Measurements from ENCODE around the gene CRK.

The CRK gene

DNA sequence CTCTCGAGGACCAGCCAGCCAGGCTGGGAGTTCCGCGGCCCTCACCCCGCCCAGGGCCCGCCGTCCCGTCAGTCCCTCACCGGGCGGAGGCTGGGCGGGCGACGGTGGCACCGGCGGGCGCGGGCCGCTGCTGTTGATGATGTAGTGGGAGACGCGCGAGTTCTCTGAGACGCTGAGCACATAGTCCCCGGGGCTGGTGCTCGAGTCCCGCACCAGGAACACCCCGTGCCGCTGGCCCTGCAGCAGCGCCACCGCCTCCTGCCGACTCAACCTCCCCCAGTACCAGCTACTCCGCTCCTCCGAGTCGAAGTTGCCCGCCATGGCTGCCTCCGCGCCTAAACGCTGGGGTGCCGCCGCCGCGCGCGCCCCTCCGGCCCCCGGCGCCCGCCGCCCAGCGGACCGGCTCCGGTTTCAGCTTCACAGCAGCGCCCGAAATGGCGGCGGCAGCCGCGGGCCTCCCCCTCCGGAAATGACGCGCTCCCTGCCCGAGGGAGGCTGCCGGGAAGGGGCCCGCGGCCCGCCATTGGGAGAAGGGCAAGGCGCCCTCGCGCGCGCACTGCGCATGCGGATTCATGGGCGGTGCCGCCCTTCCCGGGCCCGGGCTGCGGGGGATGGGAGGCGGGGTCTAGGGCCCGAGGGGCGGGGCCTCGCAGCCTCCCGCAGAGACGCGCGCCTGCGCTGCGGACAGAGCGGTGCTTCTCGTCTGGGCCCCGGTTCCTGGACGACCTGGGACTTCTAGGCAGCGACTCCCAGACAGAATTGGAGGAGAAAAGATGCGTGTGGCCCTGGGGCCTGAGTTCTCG, at the start of gene CRK:
TSS of gene CRK (minus strand) at position 436 of the 803 bp plus-strand sequence. CDS start at position 321, 115 bp downstream.
- peak; percentile 99 for DNase-seq

DNA sequence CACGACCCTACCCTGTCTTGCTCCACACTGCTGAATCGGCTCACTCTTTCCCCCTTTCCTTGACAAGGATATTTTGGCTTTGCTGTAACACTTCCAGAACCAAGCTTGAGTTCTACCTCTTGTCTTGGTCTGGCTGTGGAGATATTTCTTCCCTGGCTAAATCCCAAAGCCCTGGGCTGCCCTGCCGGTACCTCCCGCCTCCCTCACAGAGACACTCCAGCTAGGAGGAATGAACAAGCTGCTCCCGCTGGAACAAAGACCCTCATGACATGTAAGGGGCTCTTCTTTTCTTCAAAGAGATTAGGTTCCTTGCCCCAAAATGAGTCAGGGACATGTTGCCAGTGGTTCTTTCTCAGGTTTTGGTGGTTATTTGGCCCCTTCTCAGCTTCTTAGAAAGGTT, 49.6 kb upstream of the CRK start:
- DNase-seq, result no peak

GRCh38 chr17:1504866-1505265, 48.8 kb upstream of the CRK start:
- DNase-seq, result no peak

DNA sequence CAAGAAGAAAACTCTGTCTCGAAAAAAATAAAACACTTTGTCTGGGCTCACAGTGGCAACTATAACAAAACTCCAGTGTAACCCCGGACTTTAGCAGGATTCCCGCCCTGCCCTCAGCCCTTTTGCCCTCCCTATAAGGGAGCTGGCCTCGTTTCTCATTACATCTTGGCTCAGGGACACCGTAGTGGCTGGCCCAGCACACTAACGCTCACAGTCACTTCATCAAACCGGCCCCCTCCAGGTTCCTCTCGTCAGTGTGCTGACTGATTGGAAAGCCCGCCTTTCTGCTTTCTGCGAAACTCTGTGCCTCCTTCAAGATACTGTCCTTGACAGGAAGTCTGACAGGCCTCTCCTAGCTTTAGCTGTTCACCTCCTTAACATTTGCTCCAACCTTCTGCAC, 47.7 kb upstream of the CRK start:
- no peak for DNase-seq

DNA sequence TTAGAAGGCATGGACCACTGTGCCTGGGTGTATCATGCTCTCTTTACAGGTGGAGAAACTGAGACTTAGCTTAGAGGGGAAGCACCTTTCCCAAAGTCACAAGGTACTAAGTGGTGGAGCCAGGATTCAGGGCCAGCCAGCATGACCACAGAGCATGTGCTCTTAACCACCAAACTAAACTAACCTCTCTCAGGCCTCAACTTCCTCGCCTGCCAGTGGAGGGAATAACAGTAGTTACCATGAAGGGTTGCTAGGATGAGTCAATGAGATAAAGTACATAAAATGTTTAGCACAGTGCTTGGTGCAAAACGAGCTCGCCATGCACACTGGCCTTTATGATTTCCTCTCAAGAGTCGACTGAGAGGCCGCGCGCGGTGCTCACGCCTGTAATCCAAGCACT, 42.8 kb upstream of the CRK start:
- DNase-seq, result no peak

DNA sequence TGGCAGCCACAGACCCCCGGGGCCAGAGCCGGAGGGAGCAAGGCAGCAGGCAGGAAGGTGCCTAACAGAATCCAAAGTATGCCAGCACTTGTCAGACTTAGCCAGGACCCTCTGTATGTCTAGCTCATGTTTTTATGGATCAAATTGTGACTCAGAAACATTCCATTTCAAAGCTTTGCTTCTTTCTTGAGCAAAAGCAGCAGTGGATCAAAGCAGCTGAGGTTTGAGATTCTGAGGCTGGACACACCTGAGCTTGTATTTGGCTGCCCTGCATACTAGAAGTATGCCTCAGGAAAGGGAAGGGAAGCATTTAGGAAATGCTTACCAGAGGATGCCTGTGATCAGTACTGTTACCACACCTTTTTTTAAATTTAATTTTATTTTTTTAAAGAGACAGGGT, 42.2 kb upstream of the CRK start:
- DNase-seq, result no peak

GRCh38 chr17:1497831-1498230, 41.8 kb upstream of the CRK start:
- DNase-seq, result no peak

DNA sequence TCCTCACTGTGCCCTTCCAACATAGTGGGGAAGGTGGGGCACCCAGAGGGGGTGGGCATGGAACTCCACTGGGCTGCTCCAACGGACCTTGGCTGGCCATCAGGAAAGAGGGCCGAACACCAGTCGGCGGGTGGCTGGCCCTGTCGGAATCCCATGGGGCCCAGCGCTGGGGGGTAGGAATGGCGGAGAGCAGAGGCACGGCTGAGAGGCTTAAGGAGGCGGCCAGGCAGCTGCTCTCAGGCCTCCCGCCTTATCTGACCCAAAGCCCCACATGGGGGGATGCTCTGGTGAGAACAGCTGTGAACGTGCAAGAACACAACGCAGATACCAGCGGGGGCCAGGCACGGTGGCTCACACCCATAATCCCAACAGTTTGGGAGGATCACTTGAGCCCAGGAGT, 40.8 kb upstream of the CRK start:
- no peak for DNase-seq

GRCh38 chr17:1495265-1495989, 39.4 kb upstream of the CRK start:
- DNase-seq, result no peak

DNA sequence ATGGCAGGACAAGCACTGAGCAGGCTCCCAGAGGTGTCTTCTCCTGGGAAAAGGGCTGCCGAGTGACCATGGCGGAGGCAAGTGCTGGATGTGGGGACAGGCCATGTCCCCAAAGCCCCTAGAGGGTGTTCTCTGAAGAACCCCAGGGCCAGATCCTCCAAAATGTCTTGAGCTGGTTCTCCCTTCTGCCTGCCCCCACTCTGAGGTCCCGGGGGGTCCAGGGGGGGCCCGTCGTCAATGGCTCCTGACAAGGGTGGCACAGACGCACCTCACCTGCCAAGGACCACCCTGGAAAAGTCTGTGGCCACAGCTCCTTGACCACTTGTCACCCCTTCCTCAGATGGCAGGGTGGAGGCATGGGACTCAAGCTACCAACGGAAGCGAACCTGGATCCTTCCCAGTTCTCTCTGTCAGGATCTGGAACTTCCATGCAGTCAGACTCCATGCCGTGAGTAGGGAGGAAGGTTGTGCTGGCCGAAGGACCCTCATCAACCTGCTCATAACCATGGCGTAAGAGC, 38.8 kb upstream of the CRK start:
- DNase-seq, result no peak

- no peak for DNase-seq
Measured at GRCh38 chr17:1494203-1494602, 38.2 kb upstream of the CRK start.

- DNase-seq, result no peak
Measured at GRCh38 chr17:1493291-1493980, 37.4 kb upstream of the CRK start.

- no peak for DNase-seq
Measured at GRCh38 chr17:1492249-1493206, 36.5 kb upstream of the CRK start, which contains the start of gene MYO1C. Gene MYO1C (minus strand): TSS chr17:1492686. CDS start chr17:1492487, 199 bp downstream.

- peak; percentile 57 for DNase-seq
Measured at GRCh38 chr17:1491443-1492248, 35.6 kb upstream of the CRK start.

DNA sequence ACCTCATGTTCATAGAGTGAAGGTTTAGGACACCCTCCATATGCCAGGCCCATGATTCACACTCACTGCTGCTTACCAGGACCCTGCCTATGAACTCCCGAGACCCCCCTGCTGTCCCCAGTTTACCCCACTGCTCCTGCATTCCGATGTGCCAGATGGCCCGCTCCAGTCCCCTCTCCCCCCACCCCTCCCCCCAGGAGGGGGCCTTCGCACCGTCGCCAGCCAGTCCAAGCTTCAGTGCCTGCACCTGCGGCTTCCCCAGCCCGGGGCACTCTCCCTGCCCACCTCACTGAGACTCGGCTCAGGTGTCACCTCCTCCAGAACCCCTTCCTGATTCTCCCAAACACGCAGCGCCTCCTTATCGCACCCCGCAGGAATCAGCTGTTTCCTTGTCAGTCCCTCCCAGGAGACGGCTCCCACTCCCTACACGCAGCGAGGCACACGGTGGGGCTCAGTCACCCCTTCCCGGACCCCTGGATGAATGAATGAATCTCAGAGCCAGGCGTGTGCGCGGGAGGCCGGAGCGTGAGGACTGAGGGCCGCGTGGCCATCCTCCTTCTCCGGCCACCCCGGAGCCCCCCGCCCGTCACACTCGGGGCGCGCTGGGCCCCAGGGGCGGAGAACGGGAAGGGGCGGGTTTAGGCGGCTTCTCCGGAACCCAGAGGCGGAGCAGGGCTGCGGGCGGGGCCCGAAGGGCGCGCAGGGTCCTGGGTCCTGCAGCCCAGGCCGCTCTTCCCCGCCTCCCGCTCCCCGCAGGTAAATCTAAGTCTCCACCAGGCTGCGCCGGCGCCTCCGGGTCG, 34.8 kb upstream of the CRK start:
- DNase-seq, result peak; percentile 70

DNA sequence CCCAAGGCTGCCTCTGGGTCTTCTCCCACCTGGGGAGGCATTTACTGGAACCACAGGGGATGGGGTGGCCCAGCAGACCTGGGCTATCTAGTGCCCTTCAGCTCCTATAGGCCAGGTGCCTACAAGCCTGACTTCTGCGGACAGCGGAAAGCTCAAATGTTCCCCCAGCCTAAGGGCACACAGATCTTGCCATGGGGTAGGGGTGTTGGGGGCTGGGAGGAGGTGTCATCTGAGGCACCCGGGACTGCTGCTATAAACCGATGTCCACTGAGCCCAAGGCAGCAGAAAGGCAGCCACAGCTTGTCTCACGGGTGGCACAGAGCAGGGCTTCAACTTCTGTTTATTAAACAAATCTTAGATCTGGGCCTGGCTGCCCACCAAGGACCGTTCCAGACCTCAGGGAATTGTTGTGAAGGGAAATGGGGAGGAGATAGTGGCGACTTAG, 32.8 kb upstream of the CRK start:
- DNase-seq, result no peak

DNA sequence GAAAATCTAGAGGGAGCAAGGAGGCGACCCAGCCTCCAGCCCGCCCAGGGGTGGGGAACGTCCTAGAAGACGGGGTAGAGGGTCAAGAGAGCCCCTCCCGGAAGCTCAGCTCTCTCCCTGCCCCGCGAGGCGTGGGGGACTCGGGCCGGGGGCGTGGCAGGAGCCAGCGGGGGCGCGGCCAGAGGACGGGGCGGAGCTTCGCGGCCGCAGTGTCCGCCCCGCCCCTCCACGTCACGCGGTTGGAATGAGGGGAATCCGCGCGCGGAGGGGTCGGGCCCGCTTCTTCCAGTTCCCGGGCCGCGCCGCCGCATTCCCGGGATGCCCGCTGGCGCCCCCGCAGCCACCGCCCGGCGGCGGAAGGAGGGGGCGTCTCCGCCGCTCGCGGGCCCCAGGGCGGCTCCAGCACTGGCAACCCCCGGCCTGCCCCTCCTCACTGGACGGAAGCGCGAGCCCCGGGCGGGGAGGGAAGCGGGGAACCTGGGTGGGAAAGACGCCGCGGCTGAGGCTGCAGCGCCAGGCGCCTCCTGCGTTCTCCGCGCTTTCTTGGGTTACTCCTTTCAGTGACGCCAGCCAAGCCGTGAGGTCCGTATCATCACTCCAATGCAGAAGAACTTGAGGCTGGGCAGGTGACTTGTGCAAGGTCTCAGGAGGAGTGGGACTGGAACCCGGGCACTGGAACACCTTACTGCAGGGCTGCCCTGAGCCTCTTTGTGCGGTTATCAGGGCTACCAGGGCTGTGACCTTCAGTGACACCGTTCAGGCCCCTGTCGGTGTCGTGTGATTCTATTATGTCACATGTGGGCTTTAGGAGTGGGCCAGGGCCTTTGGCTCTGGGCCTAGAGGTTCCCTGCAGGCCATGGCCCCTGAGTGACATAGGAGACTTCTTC, 32.1 kb upstream of the CRK start:
- DNase-seq, result peak; percentile 69

- peak; percentile 61 for DNase-seq
Measured at GRCh38 chr17:1486802-1487695, 31.0 kb upstream of the CRK start.

Data from activated CD4-positive, CD25-positive, alpha-beta regulatory T cell treated with anti-CD3 and anti-CD28 coated beads, Interleukin-2, amount 50 U/mL, for 72 hours (primary cell).